ENCODE results near the gene ME1. TPM values are rescaled to one million over a fixed set of nuclear protein-coding genes. Genes with fewer than 3 reads are reported as not detected.

The ME1 gene
- total RNA-seq, 1 donor from 2014 or later = 22.3 TPM

GRCh38 chr6:83216806-83217205 is 214.0 kb downstream of the ME1 start:
- peaks cover 6% of the 10 kb centered on the region for H3K4me1 ChIP-seq
- DNase-seq = no peak
- no peaks in the 10 kb centered on the region for H3K36me3 ChIP-seq
- H3K27ac ChIP-seq (replicated peaks) = no peak overlapping the region
- H3K27me3 ChIP-seq (ENCODE audit: low read depth) = no peaks in the 10 kb centered on the region
- TF ChIP-seq CTCF (IDR thresholded peaks at IDR 0.05; ENCODE audit: borderline replicate concordance) = no peak
- intact Hi-C loops (cut with micrococcal nuclease) = no loop called here
- H3K9me3 ChIP-seq (replicated peaks) = no peaks in the 10 kb centered on the region
- no peak overlapping the region for H3K4me3 ChIP-seq

- TF ChIP-seq CTCF (IDR thresholded peaks at IDR 0.05; ENCODE audit: borderline replicate concordance) = peak; percentile 88
- Histone ChIP-seq H3K9me3 (replicated peaks) (no peaks in the 10 kb centered on the region), H3K27me3 (ENCODE audit: low read depth) (no peaks in the 10 kb centered on the region), H3K4me3 (no peak overlapping the region), H3K27ac (replicated peaks) (no peak overlapping the region), H3K36me3 (no peaks in the 10 kb centered on the region), H3K4me1 (peaks cover 6% of the 10 kb centered on the region)
- intact Hi-C loops (cut with micrococcal nuclease) = loop anchor here (2.0 kb wide), 1 partner anchor 149 kb away; the partner anchor contains the start of gene DOP1A
- DNase-seq = peak; percentile 39
Observed at GRCh38 chr6:83215131-83216047, 215.5 kb downstream of the ME1 start.

- Histone ChIP-seq H3K9me3 (replicated peaks) (no peaks in the 10 kb centered on the region), H3K4me3 (no peak overlapping the region), H3K27ac (replicated peaks) (no peak overlapping the region), H3K36me3 (peaks cover 4% of the 10 kb centered on the region), H3K27me3 (ENCODE audit: low read depth) (no peaks in the 10 kb centered on the region), H3K4me1 (no peaks in the 10 kb centered on the region)
- DNase-seq = no peak
- intact Hi-C loops (cut with micrococcal nuclease) = no loop called here
- TF ChIP-seq CTCF (IDR thresholded peaks at IDR 0.05; ENCODE audit: borderline replicate concordance) = no peak
Observed at GRCh38 chr6:83202031-83202430, 228.8 kb downstream of the ME1 start.

GRCh38 chr6:83199863-83200225 is 231.0 kb downstream of the ME1 start:
- Histone ChIP-seq H3K9me3 (replicated peaks) (no peaks in the 10 kb centered on the region), H3K4me3 (no peak overlapping the region), H3K27me3 (ENCODE audit: low read depth) (no peaks in the 10 kb centered on the region), H3K27ac (replicated peaks) (no peak overlapping the region), H3K36me3 (peaks cover 12% of the 10 kb centered on the region), H3K4me1 (peaks cover 1% of the 10 kb centered on the region)
- intact Hi-C loops (cut with micrococcal nuclease) = no loop called here
- no peak for DNase-seq
- TF ChIP-seq CTCF (IDR thresholded peaks at IDR 0.05; ENCODE audit: borderline replicate concordance) = no peak

GRCh38 chr6:83199173-83199862 is 231.5 kb downstream of the ME1 start:
- H3K4me3 ChIP-seq = no peak overlapping the region
- H3K27me3 ChIP-seq (ENCODE audit: low read depth) = no peaks in the 10 kb centered on the region
- no peak overlapping the region for H3K27ac ChIP-seq (replicated peaks)
- H3K9me3 ChIP-seq (replicated peaks) = no peaks in the 10 kb centered on the region
- intact Hi-C loops (cut with micrococcal nuclease) = no loop called here
- no peak for DNase-seq
- H3K36me3 ChIP-seq = peaks cover 12% of the 10 kb centered on the region
- TF ChIP-seq CTCF (IDR thresholded peaks at IDR 0.05; ENCODE audit: borderline replicate concordance) = no peak
- H3K4me1 ChIP-seq = peaks cover 6% of the 10 kb centered on the region
